Uterus (tissue), 2 donors: Measurements from ENCODE around the gene NEFH.

Experiments used
- POLR2A ChIP-seq, 2 donors: fragments of 450-650 bp; IDR thresholded peaks; one replicate each; pipeline ENCODE4 v1.6.1; 2016; ENCODE audit warnings: antibody characterized with exemption in 2 of 2, mild to moderate bottlenecking in 1 of 2, moderate library complexity in 1 of 2
- TF ChIP-seq, protein P1 (sequence below), 4 experiments: fragments of 200-600 bp in 2 of 4; fragments of 450-650 bp in 2 of 4; sonication (generic) in 2 of 4; IDR thresholded peaks; one replicate each; pipeline ENCODE4 v1.5.1; 2016 to 2019; ENCODE audit warnings: antibody characterized with exemption in 4 of 4, mild to moderate bottlenecking in 2 of 4, moderate library complexity in 1 of 4

- TF ChIP-seq, protein P1, sequence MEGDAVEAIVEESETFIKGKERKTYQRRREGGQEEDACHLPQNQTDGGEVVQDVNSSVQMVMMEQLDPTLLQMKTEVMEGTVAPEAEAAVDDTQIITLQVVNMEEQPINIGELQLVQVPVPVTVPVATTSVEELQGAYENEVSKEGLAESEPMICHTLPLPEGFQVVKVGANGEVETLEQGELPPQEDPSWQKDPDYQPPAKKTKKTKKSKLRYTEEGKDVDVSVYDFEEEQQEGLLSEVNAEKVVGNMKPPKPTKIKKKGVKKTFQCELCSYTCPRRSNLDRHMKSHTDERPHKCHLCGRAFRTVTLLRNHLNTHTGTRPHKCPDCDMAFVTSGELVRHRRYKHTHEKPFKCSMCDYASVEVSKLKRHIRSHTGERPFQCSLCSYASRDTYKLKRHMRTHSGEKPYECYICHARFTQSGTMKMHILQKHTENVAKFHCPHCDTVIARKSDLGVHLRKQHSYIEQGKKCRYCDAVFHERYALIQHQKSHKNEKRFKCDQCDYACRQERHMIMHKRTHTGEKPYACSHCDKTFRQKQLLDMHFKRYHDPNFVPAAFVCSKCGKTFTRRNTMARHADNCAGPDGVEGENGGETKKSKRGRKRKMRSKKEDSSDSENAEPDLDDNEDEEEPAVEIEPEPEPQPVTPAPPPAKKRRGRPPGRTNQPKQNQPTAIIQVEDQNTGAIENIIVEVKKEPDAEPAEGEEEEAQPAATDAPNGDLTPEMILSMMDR (IDR thresholded peaks at IDR 0.05) = no peak
- TF ChIP-seq POLR2A (IDR thresholded peaks at IDR 0.05) = no peak
These were observed 169 bp downstream of the NEFH start for GRCh38 chr22:29480262-29480511.
